HG03196 (cell line): ENCODE measurements around the gene NKPD1.
"Not testable (repeated sequence)": the region's sequence is repeated elsewhere in the genome, so short reads cannot be mapped to it uniquely, and the experiment has no call there.

Experiments
- ATAC-seq: cut with Tn5 transposase; IDR thresholded peaks from one replicate; pipeline ENCODE4 v1.9.1; 2021; ENCODE audit not compliant: unreplicated experiment

NKPD1 gene

DNA sequence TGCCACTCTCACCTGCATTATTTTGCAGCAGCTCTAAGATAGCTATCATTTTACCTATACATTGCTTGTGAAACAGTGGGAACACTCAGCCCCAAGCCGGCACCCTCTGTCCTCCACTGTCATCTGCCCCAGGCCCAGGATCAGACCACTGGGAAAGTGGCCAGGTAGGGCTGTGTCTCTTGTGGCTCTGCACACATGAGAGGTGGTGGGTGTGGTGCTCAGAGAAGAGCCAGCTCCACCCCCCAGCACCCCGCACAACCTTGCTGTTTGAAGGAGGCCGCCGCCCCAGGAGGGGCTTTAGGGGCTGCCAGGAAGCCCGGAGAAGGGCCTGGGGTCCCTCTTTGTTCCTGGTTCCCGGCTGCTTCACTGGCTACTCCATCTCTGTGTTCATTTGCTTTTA is 41.2 kb downstream of the NKPD1 start:
- no peak for ATAC-seq

DNA sequence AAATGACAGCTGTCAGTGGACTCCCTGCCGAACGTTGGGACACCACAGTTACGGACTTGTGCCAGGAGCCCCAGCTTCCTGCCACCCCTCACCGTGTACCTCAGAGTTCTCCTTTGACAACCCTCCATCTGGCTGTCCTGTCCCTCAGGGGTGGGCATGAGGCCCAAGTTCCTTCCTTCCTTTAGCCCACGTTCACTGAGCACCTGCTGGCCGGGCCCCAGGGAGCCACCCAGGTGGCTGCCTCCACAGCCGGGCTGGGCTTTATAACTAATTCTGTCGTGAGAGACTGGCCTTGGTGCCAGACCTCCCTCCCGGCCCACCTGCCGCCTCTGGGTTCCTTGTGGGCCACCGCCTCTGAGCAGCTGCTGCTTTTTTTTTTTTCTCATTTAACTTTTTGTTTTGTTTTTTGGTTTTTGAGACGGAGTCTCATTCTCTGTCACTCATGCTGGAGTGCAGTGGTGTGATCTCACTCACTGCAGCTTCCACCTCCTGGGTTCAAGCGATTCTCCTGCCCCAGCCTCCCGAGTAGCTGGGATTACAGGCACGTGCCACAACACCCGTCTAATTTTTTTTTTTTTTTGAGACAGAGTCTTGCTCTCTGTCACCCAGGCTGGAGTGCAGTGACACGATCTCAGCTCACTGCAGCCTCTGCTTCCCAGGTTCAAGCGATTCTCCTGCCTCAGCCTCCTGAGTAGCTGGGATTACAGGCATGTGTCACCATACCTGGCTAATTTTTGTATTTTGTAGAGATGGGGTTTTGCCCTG is 42.0 kb downstream of the NKPD1 start:
- ATAC-seq: not testable (repeated sequence)

- ATAC-seq: no peak
These were observed 42.7 kb downstream of the NKPD1 start for GRCh38 chr19:45118106-45118505.

- no peak for ATAC-seq
These were observed 43.1 kb downstream of the NKPD1 start for GRCh38 chr19:45117671-45118070.

GRCh38 chr19:45117167-45117594 is 43.6 kb downstream of the NKPD1 start:
- ATAC-seq: no peak

GRCh38 chr19:45115809-45116615 is 44.8 kb downstream of the NKPD1 start:
- no peak for ATAC-seq

DNA sequence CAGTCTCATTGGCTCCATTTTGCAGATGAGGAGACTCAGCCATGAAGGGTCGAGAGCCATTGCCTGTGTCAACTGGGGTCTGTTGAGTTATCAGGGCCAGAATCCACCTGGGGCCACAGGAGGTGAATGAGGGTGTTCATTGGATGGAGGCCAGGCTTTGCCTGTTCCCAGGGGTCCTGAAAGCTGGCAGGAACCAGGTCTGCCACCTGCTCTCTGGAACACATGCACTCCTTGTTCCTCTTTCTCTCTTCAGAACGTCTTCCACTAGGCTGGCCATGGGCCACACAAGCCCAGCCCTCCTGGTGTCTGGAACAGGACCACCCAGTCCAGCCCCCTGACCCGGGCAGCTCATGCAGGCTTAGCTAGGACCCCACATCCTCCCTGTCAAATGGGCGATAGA is 46.7 kb downstream of the NKPD1 start:
- ATAC-seq: no peak

DNA sequence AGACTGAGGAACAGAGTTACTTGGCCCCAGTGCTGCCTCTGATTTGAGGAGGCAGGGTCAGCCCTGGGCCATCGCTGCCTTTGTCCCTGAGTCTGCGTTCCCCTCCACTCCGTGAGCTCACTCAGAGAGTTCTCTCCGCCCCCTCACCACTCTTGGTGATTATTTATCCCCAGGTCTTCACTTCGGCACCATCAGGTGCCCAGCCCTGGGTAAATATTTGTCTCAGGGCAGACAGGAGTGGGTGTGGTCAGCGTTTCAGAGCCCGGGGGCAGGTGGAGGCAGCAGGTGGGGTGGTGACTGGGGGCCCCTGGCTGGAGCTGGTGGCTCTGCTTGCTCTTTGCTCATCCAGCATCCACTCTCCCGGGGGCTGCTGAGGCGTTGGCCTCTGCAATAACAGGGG is 47.2 kb downstream of the NKPD1 start:
- no peak for ATAC-seq

GRCh38 chr19:45112111-45112827 is 48.5 kb downstream of the NKPD1 start:
- no peak for ATAC-seq
